Esophagus muscularis mucosa (tissue), 4 donors: ENCODE data around the gene ENOX2.

Experiments
- EP300 ChIP-seq: sonication (generic); formaldehyde crosslinking; IDR thresholded peaks from one replicate; pipeline ENCODE4 v1.6.1; 2017; ENCODE audit warnings: antibody characterized with exemption
- POLR2A ChIP-seq: fragments of 450-650 bp; IDR thresholded peaks from one replicate; pipeline ENCODE4 v1.6.1; 2017; ENCODE audit warnings: antibody characterized with exemption, moderate library complexity, mild to moderate bottlenecking, low read depth
- TF ChIP-seq, protein P1 (sequence below), 3 experiments: fragments of 200-600 bp in 2 of 3; fragments of 450-650 bp in 1 of 3; sonication (generic) in 2 of 3; IDR thresholded peaks; one replicate each; pipeline ENCODE4 v1.5.1; 2017 to 2019; ENCODE audit warnings: antibody characterized with exemption in 3 of 3, mild to moderate bottlenecking in 2 of 3, moderate library complexity in 1 of 3

DNA sequence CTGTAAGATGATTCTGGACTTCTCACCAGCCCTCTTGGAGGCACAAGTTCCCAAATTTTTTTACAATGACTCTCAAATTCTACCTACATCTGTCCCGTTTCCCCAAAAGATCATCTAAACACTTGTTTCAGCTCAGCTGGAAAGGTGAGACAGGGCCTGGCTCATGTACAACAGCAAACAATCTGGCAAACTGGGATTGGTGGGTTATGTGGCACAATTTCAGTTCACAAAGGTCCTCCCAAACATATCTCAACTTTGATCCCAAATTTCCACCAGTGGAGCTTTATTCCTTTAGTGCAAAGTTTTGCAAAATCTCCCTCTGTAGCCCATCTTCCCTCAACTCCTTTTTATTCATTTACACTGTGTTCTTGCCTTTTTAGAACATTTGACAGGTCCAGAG lies 207.1 kb downstream of the ENOX2 start:
- TF ChIP-seq, protein P1, sequence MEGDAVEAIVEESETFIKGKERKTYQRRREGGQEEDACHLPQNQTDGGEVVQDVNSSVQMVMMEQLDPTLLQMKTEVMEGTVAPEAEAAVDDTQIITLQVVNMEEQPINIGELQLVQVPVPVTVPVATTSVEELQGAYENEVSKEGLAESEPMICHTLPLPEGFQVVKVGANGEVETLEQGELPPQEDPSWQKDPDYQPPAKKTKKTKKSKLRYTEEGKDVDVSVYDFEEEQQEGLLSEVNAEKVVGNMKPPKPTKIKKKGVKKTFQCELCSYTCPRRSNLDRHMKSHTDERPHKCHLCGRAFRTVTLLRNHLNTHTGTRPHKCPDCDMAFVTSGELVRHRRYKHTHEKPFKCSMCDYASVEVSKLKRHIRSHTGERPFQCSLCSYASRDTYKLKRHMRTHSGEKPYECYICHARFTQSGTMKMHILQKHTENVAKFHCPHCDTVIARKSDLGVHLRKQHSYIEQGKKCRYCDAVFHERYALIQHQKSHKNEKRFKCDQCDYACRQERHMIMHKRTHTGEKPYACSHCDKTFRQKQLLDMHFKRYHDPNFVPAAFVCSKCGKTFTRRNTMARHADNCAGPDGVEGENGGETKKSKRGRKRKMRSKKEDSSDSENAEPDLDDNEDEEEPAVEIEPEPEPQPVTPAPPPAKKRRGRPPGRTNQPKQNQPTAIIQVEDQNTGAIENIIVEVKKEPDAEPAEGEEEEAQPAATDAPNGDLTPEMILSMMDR (IDR thresholded peaks at IDR 0.05): no peak
- TF ChIP-seq POLR2A (no peak), EP300 (no peak)
